Fibroblast of the aortic adventitia (primary cell): Measurements from ENCODE around the gene NQO1. TPM values are rescaled to one million over a fixed set of nuclear protein-coding genes. Genes with fewer than 3 reads are reported as not detected.
A peak's percentile ranks its signal among the peaks of the same experiment; 100 is the strongest.

Source experiments
- DNase-seq: peaks from one replicate; pipeline ENCODE4 v3.0.0-alpha.2; 2010; ENCODE audit warnings: low read depth
- H3K4me3 ChIP-seq: 2 replicates; pipeline ENCODE4 v1.5.1; 2011; ENCODE audit warnings: low read depth, mild to moderate bottlenecking, control low read depth, low read length, moderate library complexity
- CTCF ChIP-seq: IDR thresholded peaks from 2 replicates; pipeline ENCODE4 v1.5.1; 2011; ENCODE audit warnings: mild to moderate bottlenecking, low read length, control low read depth, inconsistent platforms; ENCODE audit not compliant: insufficient read depth
- total RNA-seq: library from RNA; depleted of rRNA; stranded (reverse); fragments of >200 nt; gene quantifications from 2 replicates; pipeline ENCODE4 v1.2.3, GENCODE V29; 2012; ENCODE audit warnings: low replicate concordance

Gene NQO1
- total RNA-seq, result 180 and 302 TPM in 2 replicates

GRCh38 chr16:69726313-69727060, at the start of gene NQO1:
Gene NQO1, minus strand, starts transcription at chr16:69726560. Its CDS starts 121 bp downstream, at chr16:69726439.
- peak within 1 kb of the TSS; percentile 73 for H3K4me3 ChIP-seq
- TF ChIP-seq CTCF, result no peak
- DNase-seq, result peak; percentile 99

DNA sequence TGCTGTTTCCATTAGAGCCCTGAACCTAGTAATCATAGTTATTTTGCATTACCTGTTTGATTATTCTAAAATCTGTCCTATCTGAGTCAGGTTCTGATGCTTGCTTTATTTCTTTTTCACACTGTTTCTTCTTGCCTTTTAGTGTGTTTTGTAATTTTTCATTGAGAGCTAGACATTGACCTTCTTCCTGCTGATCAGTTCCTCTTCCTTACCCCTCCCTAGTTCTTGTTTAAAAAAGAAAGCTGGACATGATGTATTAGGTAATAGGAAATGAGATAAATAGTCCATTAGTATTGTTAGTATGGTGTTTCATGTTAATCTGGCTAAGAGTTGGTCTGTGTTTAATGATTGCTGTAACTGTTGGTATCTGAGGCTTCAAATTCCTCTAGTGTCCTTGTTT, 49.2 kb upstream of the NQO1 start:
- DNase-seq, result no peak
- no peak overlapping the region for H3K4me3 ChIP-seq
- no peak for TF ChIP-seq CTCF

- H3K4me3 ChIP-seq, result no peak overlapping the region
- TF ChIP-seq CTCF, result no peak
- no peak for DNase-seq
These were observed 47.0 kb upstream of the NQO1 start for GRCh38 chr16:69773260-69773947.

- DNase-seq, result no peak
- no peak for TF ChIP-seq CTCF
- H3K4me3 ChIP-seq, result no peak overlapping the region
These were observed 45.2 kb upstream of the NQO1 start for GRCh38 chr16:69771651-69771967.

DNA sequence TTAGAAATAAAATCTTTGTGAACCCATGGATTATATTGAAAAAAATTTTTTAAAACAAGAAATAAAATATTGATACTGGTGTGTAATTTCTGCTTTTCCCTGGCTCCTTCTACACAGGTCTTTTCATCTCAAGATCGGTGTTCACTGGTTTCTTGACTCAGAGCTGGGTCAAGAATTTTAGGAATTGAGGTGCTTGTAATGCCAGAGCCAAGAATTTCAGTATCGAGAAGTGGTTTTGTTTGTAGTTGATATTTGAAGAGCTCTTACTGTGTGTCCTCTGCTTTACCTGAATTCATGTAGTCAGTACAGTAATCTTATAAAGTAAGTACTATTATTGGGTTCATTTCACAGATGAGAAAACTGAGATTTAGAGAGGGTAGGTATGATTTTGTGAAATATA, 43.0 kb upstream of the NQO1 start:
- no peak for TF ChIP-seq CTCF
- DNase-seq, result no peak
- no peak overlapping the region for H3K4me3 ChIP-seq

GRCh38 chr16:69768666-69769065, 42.3 kb upstream of the NQO1 start:
- H3K4me3 ChIP-seq, result no peak overlapping the region
- no peak for DNase-seq
- no peak for TF ChIP-seq CTCF
